Sigmoid colon (tissue), 7 donors: Measurements from ENCODE around the gene LAMA3. TPM values are rescaled to one million over a fixed set of nuclear protein-coding genes. Genes with fewer than 3 reads are reported as not detected.

ENCODE experiments used
- DNase-seq: peaks from one replicate; pipeline ENCODE4 v3.0.0-alpha.2; 2019
- H3K27ac ChIP-seq, 4 donors: fragments of 200-600 bp; sonication (generic); one replicate each; pipeline ENCODE4 v1.5.1; 2016 to 2019; ENCODE audit warnings: mild to moderate bottlenecking in 1 of 4
- H3K27me3 ChIP-seq, 3 donors: fragments of 200-600 bp; sonication (generic); one replicate each; pipeline ENCODE4 v1.5.1; 2019; ENCODE audit warnings: mild to moderate bottlenecking in 1 of 3
- H3K36me3 ChIP-seq, 4 donors: fragments of 200-600 bp; sonication (generic); one replicate each; pipeline ENCODE4 v1.5.1; 2016 to 2019
- H3K4me1 ChIP-seq, 4 donors: fragments of 200-600 bp; sonication (generic); one replicate each; pipeline ENCODE4 v1.5.1; 2017 to 2019
- H3K4me3 ChIP-seq, 4 donors: fragments of 200-600 bp; sonication (generic); one replicate each; pipeline ENCODE4 v1.5.1; 2017 to 2019; ENCODE audit warnings: mild to moderate bottlenecking in 2 of 4, moderate library complexity in 1 of 4
- H3K9me3 ChIP-seq, 4 donors: fragments of 200-600 bp in 3 of 4; sonication (generic) in 3 of 4; one replicate each; pipeline versions ENCODE4 v1.5.1 to v1.6.1; 2013 to 2019
- EP300 ChIP-seq, 4 donors: sonication (generic); formaldehyde crosslinking; IDR thresholded peaks; one replicate each; pipeline ENCODE4 v1.6.1; 2017; ENCODE audit warnings: antibody characterized with exemption in 4 of 4
- POLR2A ChIP-seq, 2 donors: fragments of 450-650 bp; IDR thresholded peaks; one replicate each; pipeline ENCODE4 v1.6.1; 2016; ENCODE audit warnings: antibody characterized with exemption in 2 of 2, mild to moderate bottlenecking in 2 of 2, moderate library complexity in 2 of 2
- POLR2AphosphoS5 ChIP-seq, 4 donors: sonication (generic); formaldehyde crosslinking; IDR thresholded peaks; one replicate each; pipeline ENCODE4 v1.6.1; 2017; ENCODE audit warnings: antibody characterized with exemption in 4 of 4
- WGBS, 2 donors: extraction: QIAGEN DNeasy Blood & Tissue Kit; methylation state at CpG; one replicate each; pipeline ENCODE4 v1.1.7; 2013; 5-methylcytosine and 5-hydroxymethylcytosine counted together
- intact Hi-C: fragments of 100-400 bp; cut with DNase I; formaldehyde crosslinking; loops from one replicate; pipeline ENCODE4 v1.15.1; 2023
- polyA plus RNA-seq, 3 donors: library from polyadenylated mRNA; stranded (reverse); fragments of 200-250 nt; gene quantifications; one replicate each; pipeline ENCODE4 v1.2.3, GENCODE V29; 2013
- total RNA-seq, 4 donors: library from RNA; depleted of rRNA; stranded (reverse); fragments of >200 nt; gene quantifications; one replicate each; pipeline ENCODE4 v1.1.0, GENCODE V29; 2016
- TF ChIP-seq, protein P1 (sequence below), 4 experiments: fragments of 450-650 bp in 3 of 4; fragments of 200-600 bp in 1 of 4; IDR thresholded peaks; one replicate each; pipeline ENCODE4 v1.5.1; 2016 to 2019; ENCODE audit warnings: antibody characterized with exemption in 4 of 4, mild to moderate bottlenecking in 3 of 4, moderate library complexity in 2 of 4
- donor health status: healthy with polysubstance abuse.
- donor health status: Bipolar disorder and iron deficiency.
- donor health status: healthy.

The LAMA3 gene
- total and polyA plus RNA-seq, 7 donors, result 6.0 to 19.9 (median 14.1) TPM

DNA sequence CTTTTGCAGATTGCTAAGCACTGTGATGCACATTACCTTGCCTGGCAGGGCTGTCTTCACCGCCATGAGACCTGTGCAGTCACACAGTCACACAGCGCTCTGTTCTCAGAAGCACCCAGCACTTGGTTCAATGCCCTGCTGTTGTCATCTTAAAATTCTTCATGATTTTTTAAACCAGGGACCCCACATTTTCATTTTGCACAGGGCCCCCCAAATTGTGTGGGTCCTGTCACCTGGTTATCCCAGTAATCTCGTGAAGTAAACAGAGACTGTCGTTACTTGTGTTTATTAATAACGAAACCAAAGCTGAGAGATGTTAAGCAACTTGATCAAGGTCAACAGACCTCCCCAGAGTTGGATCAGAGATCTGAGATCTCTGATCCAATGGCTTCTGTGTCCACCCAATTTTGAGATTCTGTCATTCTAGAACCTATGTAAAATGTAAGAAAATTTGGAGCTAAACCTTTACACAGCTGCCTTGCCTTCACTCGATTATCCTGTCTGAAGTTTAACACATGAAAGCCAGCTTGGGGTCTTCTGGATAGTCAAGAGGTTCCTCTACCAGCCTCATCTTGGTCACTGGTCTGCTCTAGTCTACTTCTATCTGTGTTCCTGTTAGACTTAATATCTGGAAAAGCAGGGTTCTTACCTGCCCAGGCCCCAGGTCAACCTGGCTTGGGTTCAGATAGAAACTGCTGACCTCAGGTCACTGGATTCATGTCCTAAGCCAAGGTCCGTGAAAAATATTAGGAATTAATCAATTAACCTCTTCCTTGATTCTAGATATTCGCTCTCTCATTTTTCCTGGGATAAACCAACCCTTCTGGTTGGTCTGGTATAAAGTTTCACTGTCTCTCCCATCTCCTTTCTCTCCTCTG is 311.6 kb downstream of the LAMA3 start:
- intact Hi-C loops, result no loop called here
- Histone ChIP-seq H3K9me3 (no peaks in the 10 kb centered on the region), H3K4me1 (no peaks in the 10 kb centered on the region), H3K4me3 (no peak overlapping the region), H3K27me3 (no peaks in the 10 kb centered on the region), H3K36me3 (no peaks in the 10 kb centered on the region), H3K27ac (no peak overlapping the region)
- TF ChIP-seq EP300 (IDR thresholded peaks at IDR 0.05) (no peak), POLR2A (IDR thresholded peaks at IDR 0.05) (no peak), POLR2AphosphoS5 (IDR thresholded peaks at IDR 0.05) (no peak)
- TF ChIP-seq, protein P1, sequence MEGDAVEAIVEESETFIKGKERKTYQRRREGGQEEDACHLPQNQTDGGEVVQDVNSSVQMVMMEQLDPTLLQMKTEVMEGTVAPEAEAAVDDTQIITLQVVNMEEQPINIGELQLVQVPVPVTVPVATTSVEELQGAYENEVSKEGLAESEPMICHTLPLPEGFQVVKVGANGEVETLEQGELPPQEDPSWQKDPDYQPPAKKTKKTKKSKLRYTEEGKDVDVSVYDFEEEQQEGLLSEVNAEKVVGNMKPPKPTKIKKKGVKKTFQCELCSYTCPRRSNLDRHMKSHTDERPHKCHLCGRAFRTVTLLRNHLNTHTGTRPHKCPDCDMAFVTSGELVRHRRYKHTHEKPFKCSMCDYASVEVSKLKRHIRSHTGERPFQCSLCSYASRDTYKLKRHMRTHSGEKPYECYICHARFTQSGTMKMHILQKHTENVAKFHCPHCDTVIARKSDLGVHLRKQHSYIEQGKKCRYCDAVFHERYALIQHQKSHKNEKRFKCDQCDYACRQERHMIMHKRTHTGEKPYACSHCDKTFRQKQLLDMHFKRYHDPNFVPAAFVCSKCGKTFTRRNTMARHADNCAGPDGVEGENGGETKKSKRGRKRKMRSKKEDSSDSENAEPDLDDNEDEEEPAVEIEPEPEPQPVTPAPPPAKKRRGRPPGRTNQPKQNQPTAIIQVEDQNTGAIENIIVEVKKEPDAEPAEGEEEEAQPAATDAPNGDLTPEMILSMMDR (IDR thresholded peaks at IDR 0.05), result no peak
- WGBS, 2 donors, result 87 to 90% methylated on average over 8 of the region's 8 CpGs
- DNase-seq, result no peak

DNA sequence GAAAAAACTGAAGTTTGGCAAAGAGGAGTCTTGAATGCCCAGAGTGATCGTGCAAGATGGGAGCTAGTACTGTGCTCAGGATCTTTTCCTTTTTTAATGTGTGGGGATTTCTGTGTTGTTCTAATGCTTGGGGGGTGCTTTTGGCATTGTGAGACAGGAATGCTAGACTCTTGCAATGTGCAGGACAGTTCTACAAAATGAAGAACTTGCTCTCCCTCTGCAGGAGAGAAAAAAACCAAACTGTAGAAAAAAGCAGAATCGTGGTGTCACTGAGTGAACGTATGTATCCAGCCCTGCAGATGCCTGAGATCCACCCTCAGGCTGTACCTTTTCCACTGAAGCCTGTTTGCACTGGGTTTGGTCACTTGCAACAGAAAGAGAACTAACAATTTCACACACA is 313.2 kb downstream of the LAMA3 start:
- 69 to 78% methylated on average over 3 of the region's 3 CpGs for WGBS, 2 donors
- Histone ChIP-seq H3K36me3 (no peaks in the 10 kb centered on the region), H3K9me3 (no peaks in the 10 kb centered on the region), H3K4me3 (no peak overlapping the region), H3K4me1 (no peaks in the 10 kb centered on the region), H3K27ac (no peak overlapping the region), H3K27me3 (no peaks in the 10 kb centered on the region)
- intact Hi-C loops, result no loop called here
- no peak for DNase-seq
- no peak for TF ChIP-seq POLR2A (IDR thresholded peaks at IDR 0.05)
- TF ChIP-seq, protein P1 (IDR thresholded peaks at IDR 0.05), result no peak
- no peak for TF ChIP-seq POLR2AphosphoS5 (IDR thresholded peaks at IDR 0.05)
- no peak for TF ChIP-seq EP300 (IDR thresholded peaks at IDR 0.05)

DNA sequence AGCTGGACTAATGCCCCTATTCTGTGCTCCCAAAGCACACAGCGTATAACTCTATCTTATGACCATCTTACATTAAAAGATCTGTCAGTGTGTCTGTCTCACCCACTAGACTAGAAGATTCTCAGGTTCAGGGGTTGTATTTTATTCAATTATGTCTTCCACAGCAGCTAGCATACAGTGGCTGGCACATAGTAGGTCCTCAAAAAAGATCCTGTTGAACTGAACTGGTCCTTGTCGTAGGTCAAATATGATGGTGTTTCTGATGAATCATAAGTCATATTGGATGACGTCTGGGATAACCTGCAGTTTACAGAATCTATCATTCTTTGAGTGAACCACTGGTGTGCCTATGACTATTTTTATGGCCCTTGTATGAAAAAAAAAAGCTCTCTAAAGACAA is 314.0 kb downstream of the LAMA3 start:
- Histone ChIP-seq H3K4me3 (no peak overlapping the region), H3K36me3 (no peaks in the 10 kb centered on the region), H3K27ac (no peak overlapping the region), H3K9me3 (no peaks in the 10 kb centered on the region), H3K4me1 (no peaks in the 10 kb centered on the region), H3K27me3 (no peaks in the 10 kb centered on the region)
- TF ChIP-seq POLR2AphosphoS5 (IDR thresholded peaks at IDR 0.05) (no peak), POLR2A (IDR thresholded peaks at IDR 0.05) (no peak), EP300 (IDR thresholded peaks at IDR 0.05) (no peak)
- TF ChIP-seq, protein P1 (IDR thresholded peaks at IDR 0.05), result no peak
- intact Hi-C loops, result no loop called here
- DNase-seq, result no peak
- 70 to 84% methylated on average over 3 of the region's 3 CpGs for WGBS, 2 donors

DNA sequence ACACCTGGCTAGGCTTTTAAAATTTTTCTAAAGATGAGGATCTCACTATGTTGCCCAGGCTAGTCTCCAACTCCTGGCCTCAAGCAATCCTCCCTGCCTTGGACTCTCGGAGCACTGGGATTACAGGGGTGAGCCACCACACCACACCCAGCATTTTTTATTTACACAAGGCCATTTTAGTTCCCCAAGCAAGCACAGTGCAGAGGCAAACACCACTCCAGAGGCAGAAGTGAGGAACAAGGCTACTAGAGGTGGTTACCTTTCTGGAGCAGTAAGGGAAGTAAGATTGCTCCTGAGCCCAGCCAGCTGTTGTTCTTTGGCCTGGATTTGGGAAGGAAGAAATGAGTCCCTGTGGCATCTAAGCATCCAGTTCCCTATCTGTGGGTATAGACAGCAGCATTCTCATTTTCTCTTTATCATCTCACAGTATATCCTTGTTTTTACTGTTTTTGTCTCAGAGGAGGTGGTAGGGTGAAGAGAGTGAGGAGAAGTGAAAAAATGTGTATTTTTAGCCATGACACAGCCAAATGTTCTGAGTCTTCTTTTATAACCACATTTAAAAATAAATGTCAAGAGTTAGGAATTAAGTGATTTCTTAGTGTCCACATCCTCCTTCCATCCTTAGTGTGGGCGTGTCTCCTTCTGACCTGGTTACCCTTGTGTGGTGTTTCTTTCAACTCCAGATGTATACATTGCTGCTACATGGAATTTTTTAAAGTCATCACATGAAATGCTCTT is 314.8 kb downstream of the LAMA3 start:
- H3K27ac ChIP-seq, result no peak overlapping the region
- 50 to 71% methylated on average over 2 of the region's 2 CpGs for WGBS, 2 donors

More for the DNA sequence above, 314.8 kb downstream of the LAMA3 start:
- Histone ChIP-seq H3K9me3 (no peaks in the 10 kb centered on the region), H3K4me1 (no peaks in the 10 kb centered on the region), H3K4me3 (no peak overlapping the region), H3K36me3 (no peaks in the 10 kb centered on the region), H3K27me3 (no peaks in the 10 kb centered on the region)
- TF ChIP-seq POLR2AphosphoS5 (IDR thresholded peaks at IDR 0.05), result no peak
- TF ChIP-seq, protein P1 (IDR thresholded peaks at IDR 0.05), result no peak
- no peak for TF ChIP-seq POLR2A (IDR thresholded peaks at IDR 0.05)
- no peak for TF ChIP-seq EP300 (IDR thresholded peaks at IDR 0.05)
- no peak for DNase-seq
- intact Hi-C loops, result no loop called here

Other genes with a start within 250 kb of the LAMA3 start
- gene RIOK3, start 236.2 kb upstream of the LAMA3 start, total RNA-seq, result 10 to 100 TPM; 38.2 to 54.6 (median 45.6) TPM
- gene RIOK3, start 236.2 kb upstream of the LAMA3 start, polyA plus RNA-seq, result 100 to 1,000 TPM in 2 of 3 donors, 10 to 100 TPM in 1; 71.3 to 206 (median 161) TPM
- 10 to 100 TPM; 11.8 to 21.6 (median 17.4) TPM for gene RMC1, start 185.9 kb upstream of the LAMA3 start, total RNA-seq
- 10 to 100 TPM; 19.8 to 38.1 (median 27.9) TPM for gene RMC1, start 185.9 kb upstream of the LAMA3 start, polyA plus RNA-seq
- 10 to 100 TPM; 34.9 to 59.2 (median 48.1) TPM for gene NPC1, start 102.9 kb upstream of the LAMA3 start, total RNA-seq
- 10 to 100 TPM in 2 of 3 donors, 1 to 10 TPM in 1; 9.0 to 27.4 (median 12.5) TPM for gene NPC1, start 102.9 kb upstream of the LAMA3 start, polyA plus RNA-seq
- 10 to 100 TPM in 1 of 4 donors, 1 to 10 TPM in 3; 3.0 to 31.0 (median 6.3) TPM for gene ANKRD29, start 26.5 kb upstream of the LAMA3 start, total RNA-seq
- 1 to 10 TPM; 2.5 to 4.2 (median 4.2) TPM for gene ANKRD29, start 26.5 kb upstream of the LAMA3 start, polyA plus RNA-seq